HG03175 (cell line): ENCODE measurements around the gene TSPAN18.

Experiments
- ATAC-seq: cut with Tn5 transposase; IDR thresholded peaks from one replicate; pipeline ENCODE4 v1.9.1; 2021; ENCODE audit warnings: mild to moderate bottlenecking, moderate library complexity; ENCODE audit not compliant: unreplicated experiment

Gene TSPAN18

GRCh38 chr11:44795803-44796535 lies 69.2 kb downstream of the TSPAN18 start:
- ATAC-seq: no peak

DNA sequence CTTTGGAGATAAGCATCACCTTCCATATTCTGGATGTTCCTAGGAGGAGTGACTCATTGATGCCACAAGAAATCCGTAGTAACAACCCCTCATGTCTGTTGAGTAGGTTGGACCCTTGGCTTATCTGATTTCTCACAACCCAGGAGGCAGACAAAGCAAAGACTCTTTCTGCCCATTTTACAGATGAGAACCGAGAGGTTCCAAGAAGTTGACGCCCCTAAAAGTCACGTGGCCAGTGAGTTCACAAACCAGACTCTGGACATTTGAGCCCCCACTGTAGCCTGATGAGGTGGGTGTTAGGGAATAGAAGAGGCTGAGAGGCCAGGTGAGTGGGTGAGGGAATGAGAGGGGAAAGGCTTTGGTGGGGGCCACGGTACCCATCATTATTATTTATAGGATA lies 70.3 kb downstream of the TSPAN18 start:
- no peak for ATAC-seq

DNA sequence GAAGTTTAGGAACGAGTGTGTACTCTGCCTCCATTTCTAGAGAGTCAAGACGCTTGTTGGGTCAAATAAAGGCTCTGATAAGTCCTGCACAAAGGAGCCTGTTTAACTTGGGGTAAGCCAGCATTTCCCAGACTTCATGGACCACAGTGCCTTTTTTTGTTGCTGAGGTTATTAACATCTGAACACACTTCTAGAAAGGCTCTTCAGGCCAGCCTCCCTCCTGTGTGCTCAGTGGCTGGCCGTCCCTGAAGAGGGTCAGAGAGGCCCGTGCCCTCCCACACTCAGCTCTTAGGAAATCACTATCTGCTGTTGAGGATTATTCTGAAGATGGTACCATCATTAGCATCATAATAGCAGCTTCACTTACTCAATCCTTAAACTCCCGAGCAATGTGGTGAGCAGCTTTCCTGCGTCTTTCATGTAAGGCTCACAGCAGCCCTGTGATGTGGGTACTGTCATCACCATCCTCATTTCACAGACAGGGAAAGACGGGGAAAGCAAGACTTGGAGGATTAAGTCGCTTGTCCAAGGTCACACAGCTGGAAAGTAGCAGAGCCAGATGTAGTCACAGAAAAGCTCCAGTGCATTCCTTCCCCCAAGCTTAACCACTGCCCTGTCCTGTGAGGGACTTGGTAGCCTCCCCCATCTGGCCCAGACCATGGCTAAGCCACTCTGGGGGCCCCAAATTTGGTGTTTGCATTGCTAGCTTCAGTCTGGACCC lies 71.3 kb downstream of the TSPAN18 start:
- ATAC-seq: no peak

- ATAC-seq: no peak
Observed at GRCh38 chr11:44798607-44798972, 71.8 kb downstream of the TSPAN18 start.

- no peak for ATAC-seq
Observed at GRCh38 chr11:44799012-44799411, 72.2 kb downstream of the TSPAN18 start.

GRCh38 chr11:44802347-44802746 lies 75.6 kb downstream of the TSPAN18 start:
- ATAC-seq: no peak

- no peak for ATAC-seq
Observed at GRCh38 chr11:44803009-44803408, 76.2 kb downstream of the TSPAN18 start.

- no peak for ATAC-seq
Observed at GRCh38 chr11:44804449-44805437, 78.0 kb downstream of the TSPAN18 start.

- no peak for ATAC-seq
Observed at GRCh38 chr11:44805596-44805995, 78.8 kb downstream of the TSPAN18 start.

DNA sequence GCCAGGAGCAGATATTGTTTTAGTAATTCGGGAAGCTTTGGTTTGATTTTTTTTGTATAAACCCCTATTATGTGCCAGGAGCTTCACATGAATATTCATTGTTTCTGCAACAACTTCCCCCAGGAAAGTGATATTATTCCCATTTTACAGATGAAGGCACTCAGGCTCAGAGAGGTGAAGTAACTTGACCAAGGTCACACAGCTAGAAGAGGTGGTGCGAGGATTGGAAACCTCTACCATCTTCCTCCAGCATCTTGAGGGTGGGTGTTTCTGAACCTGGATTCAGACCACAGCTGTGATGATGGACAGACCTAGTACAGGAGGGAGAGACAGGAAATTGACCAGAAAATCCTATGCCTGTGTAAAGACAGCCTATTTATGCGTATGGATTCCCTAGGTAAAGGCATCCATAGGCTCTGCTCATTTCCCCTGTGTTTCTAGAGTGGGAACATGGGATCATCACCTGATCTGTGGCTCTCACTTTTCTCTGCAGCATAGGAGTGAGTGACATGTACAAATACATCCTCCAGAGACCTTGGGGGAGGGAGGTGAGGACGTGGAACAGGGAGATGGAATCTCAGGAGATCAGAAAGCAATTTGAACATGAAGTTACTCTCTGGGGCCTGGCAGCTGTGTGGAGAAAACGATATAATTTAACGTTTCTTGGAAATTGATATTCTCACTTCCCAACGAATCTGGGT lies 81.4 kb downstream of the TSPAN18 start:
- no peak for ATAC-seq

GRCh38 chr11:44809283-44809682 lies 82.5 kb downstream of the TSPAN18 start:
- ATAC-seq: no peak

DNA sequence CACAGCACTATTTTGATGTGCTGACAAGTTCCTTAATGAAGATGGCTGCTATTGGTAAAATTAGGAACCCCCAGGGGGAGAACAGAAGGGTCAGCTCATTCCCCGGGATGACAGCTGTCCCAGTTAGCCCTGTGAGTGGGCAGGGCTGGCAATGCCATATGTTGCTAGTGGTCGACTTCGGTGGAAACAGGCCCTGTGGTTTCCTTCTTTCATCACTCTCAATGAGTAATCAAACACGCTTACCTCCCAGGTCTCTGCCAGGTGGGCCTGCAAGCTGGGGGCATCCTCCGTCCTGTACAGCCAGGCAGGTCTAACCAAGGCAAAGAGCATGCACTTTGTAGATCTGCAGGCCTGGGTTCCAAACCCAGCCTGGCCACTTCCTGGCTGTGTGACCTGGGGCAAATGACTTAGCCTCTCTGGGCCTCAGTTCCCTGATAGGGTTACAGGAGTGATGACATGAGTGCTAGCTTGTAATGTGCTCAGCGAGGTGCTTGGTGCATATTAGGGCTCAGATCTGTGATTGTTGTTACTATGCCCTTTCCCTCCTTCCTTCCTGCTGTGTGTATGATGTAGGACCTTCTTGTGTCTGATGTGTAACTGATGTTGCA lies 85.2 kb downstream of the TSPAN18 start:
- no peak for ATAC-seq

GRCh38 chr11:44812971-44813370 lies 86.2 kb downstream of the TSPAN18 start:
- ATAC-seq: no peak

- ATAC-seq: no peak
Observed at GRCh38 chr11:44813401-44813800, 86.6 kb downstream of the TSPAN18 start.

DNA sequence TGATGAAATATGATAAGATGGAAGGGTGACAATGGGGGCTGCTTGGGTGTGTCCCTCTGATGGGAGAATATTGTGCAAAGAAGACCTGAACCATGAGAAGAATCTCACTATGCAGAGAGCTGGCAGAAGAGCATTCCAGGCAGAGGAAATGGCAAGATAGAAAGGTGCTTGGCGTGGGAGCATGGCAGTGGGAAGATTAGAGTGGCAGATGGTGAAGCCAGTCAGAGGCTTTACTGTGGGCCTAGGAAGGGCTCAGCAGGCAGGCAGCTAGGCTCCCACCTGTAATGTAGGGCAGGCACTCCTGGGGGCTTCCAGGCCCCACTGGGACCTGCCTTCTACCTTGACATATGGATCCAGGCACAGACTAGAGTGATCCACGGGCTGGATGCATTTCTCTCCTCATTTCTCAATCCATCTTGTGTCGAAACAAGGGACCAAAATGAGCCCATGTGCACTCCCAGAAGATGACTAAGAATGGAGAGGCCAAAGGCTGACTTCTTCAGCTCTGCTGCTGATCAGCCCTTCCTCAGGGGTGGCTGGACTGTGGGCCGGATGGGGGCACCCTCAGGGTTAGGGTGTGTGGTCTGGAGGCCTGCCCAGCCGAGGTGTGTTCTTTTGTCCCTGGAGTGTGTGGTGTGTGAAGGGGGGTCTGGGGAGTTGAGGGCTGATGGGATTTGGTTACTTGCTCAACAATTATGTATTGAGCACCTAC lies 88.3 kb downstream of the TSPAN18 start:
- no peak for ATAC-seq

DNA sequence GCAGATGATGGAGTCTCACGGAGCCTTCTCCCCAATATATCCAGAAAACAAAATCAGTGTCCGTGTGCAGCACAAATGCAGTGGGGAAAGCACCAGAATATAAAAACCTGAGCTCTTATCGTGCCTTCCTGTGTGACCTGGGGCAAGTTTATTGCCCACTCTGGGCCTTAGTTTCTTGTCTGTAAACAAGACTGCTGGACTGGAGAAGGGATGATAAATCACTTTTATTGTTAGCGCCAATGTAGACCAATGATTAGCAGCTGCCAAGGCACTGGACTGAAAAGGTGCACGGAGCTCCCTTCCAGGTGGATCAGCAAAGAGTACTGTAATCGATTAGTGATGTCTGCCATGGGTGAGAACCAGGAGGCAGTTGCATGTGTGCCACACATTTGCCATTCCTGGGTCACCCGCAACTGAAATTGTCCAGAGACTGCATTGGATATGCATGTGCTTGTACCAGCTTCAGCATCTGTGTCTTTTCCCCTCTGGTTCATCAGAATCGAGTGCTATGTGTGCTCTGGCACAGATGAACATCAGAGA lies 89.2 kb downstream of the TSPAN18 start:
- ATAC-seq: no peak

DNA sequence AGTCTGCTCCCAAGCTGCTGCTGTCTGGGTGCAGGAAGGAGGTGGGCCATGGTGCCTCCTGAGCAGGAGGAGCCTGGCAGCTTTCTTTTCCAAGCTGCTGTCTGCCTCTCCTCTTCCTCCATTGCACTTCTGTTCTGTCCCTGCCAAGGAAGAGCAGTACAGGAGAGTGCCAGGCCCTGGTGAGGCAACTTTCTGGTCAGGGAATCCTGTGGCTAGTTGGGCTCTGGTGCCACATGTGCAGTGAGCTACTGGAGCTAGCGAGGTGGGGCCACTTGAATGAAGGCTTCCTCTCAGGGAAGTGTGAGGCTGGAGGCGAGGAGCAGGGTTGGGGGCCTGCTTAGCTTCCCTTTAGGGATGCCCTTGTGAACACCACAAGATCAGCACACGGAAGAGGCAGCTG lies 90.0 kb downstream of the TSPAN18 start:
- no peak for ATAC-seq

DNA sequence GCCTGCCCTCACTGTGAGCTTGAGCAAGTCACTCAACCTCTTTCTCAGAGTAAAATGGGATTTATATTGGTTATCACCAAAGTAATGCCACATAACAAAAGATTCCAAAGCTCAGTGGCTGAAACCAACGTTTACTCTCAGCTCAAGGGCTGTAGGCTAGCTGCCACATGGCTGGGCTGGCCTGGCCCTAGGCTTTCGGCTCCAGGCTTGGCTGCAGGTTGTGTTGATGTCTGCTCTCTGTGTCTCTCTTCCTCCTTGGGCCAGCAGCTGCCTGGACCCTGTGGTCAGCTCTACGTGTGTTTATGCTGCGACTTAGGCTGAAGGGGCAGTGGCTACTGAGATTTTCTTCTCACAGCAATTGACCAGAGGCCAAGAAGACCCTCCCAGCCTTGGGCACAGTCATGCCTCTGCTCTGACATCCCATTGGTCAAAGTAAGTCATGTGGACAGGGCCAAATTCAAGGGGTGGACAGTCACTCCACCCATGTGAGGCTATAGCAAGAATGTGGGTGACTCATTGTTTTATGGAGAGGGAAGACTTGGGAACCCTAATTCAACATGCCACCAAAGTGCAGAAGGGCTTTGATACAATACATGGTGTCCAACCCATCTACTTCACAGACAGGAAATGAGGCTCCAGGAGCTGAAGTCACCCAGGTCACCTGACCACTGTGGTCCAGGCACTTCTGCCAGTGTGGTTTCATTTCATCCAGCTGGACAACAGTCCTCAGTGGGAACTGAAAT lies 90.6 kb downstream of the TSPAN18 start:
- no peak for ATAC-seq

DNA sequence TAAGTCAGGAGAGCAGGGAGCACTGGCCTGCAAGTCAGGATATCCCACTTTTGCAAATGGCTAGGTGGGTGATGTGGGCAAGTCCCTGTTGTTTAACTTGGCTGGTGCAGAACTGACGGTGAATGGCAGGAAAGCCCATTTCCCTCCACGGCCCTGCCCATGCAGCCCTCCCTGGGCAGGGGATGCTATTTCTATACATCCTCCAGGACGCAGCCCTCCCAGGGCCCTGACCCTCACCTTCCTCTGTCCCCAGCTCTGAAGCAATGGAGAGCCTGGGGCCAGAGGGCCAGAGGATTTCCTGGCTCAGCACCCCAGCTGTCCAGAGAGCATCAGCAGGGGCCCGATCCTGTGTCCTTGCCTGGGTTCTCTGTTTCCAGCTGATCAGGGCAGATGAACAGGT lies 91.3 kb downstream of the TSPAN18 start:
- ATAC-seq: no peak
